ENCODE data around the gene CNOT4. TPM values are rescaled to one million over a fixed set of nuclear protein-coding genes. Genes with fewer than 3 reads are reported as not detected.

Gene CNOT4
- total RNA-seq, 1 experiment from 2014 or later: 22.0 TPM

DNA sequence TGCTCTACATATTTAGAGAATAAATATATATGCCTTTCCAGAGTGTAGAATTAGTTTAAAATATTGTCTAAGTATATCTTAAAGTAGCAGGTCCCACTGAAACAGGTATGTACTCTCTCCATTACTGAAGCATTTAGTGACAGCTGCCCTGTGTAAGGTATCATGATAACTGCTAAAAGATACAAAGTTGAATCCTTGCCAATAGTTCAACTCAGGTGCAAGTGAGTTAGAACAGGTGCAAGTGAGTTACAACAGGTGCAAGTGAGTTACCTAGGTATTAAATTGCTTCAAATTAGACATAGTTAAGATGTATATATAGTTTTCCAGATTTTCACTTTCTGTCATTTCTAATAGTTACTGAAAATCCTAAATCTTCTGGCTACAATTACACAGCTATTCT, 119.1 kb downstream of the CNOT4 start:
- no peak for DNase-seq
- H3K9me3 ChIP-seq: no peaks in the 10 kb centered on the region
- no peaks in the 10 kb centered on the region for H3K9me3 Mint-ChIP-seq (ENCODE audit: unreplicated experiment)
- peaks cover 23% of the 10 kb centered on the region for H3K36me3 Mint-ChIP-seq (ENCODE audit: insufficient read depth, unreplicated experiment)
- H3K4me3 ChIP-seq (ENCODE audit: low read depth, low read length): no peak overlapping the region
- no peaks in the 10 kb centered on the region for H3K36me3 ChIP-seq (ENCODE audit: control insufficient read depth, insufficient read depth, low read length)
- intact Hi-C loops (cut with micrococcal nuclease; ENCODE audit: unreplicated experiment): no loop called here
- BruUV-seq (replicated peaks): no TSS peak
- POLR2A ChIA-PET: no interaction called here
- H3K27me3 ChIP-seq (replicated peaks; ENCODE audit: control insufficient read depth, insufficient read depth, low read length): no peaks in the 10 kb centered on the region
- CTCF ChIA-PET: no interaction called here
- TF ChIP-seq, protein P1, sequence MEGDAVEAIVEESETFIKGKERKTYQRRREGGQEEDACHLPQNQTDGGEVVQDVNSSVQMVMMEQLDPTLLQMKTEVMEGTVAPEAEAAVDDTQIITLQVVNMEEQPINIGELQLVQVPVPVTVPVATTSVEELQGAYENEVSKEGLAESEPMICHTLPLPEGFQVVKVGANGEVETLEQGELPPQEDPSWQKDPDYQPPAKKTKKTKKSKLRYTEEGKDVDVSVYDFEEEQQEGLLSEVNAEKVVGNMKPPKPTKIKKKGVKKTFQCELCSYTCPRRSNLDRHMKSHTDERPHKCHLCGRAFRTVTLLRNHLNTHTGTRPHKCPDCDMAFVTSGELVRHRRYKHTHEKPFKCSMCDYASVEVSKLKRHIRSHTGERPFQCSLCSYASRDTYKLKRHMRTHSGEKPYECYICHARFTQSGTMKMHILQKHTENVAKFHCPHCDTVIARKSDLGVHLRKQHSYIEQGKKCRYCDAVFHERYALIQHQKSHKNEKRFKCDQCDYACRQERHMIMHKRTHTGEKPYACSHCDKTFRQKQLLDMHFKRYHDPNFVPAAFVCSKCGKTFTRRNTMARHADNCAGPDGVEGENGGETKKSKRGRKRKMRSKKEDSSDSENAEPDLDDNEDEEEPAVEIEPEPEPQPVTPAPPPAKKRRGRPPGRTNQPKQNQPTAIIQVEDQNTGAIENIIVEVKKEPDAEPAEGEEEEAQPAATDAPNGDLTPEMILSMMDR (IDR thresholded peaks at IDR 0.05; ENCODE audit: insufficient read depth in 1 of 2, low read depth in 1 of 2, low read length in 1 of 2, severe bottlenecking in 1 of 2, unreplicated experiment in 1 of 2): no peak
- H3K4me1 Mint-ChIP-seq (ENCODE audit: low read depth, unreplicated experiment): no peaks in the 10 kb centered on the region
- H3K4me3 Mint-ChIP-seq (ENCODE audit: unreplicated experiment): no peak overlapping the region
- H3K27ac Mint-ChIP-seq (ENCODE audit: unreplicated experiment): no peak overlapping the region
- no peaks in the 10 kb centered on the region for H3K27me3 Mint-ChIP-seq (ENCODE audit: insufficient read depth, unreplicated experiment)
- no peaks in the 10 kb centered on the region for H3K4me1 ChIP-seq

- ChIA-PET CTCF (no interaction called here), POLR2A (no interaction called here)
- no peaks in the 10 kb centered on the region for H3K4me1 Mint-ChIP-seq (ENCODE audit: low read depth, unreplicated experiment)
- no peaks in the 10 kb centered on the region for H3K27me3 Mint-ChIP-seq (ENCODE audit: insufficient read depth, unreplicated experiment)
- H3K36me3 Mint-ChIP-seq (ENCODE audit: insufficient read depth, unreplicated experiment): peaks cover 16% of the 10 kb centered on the region
- Histone ChIP-seq H3K27me3 (replicated peaks; ENCODE audit: control insufficient read depth, insufficient read depth, low read length) (no peaks in the 10 kb centered on the region), H3K9me3 (no peaks in the 10 kb centered on the region), H3K4me1 (no peaks in the 10 kb centered on the region), H3K36me3 (ENCODE audit: control insufficient read depth, insufficient read depth, low read length) (no peaks in the 10 kb centered on the region), H3K4me3 (ENCODE audit: low read depth, low read length) (no peak overlapping the region)
- H3K9me3 Mint-ChIP-seq (ENCODE audit: unreplicated experiment): no peaks in the 10 kb centered on the region
- no peak overlapping the region for H3K4me3 Mint-ChIP-seq (ENCODE audit: unreplicated experiment)
- no peak overlapping the region for H3K27ac Mint-ChIP-seq (ENCODE audit: unreplicated experiment)
- TF ChIP-seq, protein P1 (IDR thresholded peaks at IDR 0.05; ENCODE audit: insufficient read depth in 1 of 2, low read depth in 1 of 2, low read length in 1 of 2, severe bottlenecking in 1 of 2, unreplicated experiment in 1 of 2): no peak
- intact Hi-C loops (cut with micrococcal nuclease; ENCODE audit: unreplicated experiment): no loop called here
- BruUV-seq (replicated peaks): no TSS peak
- no peak for DNase-seq
Observed at GRCh38 chr7:135389971-135390370, 119.9 kb downstream of the CNOT4 start.

DNA sequence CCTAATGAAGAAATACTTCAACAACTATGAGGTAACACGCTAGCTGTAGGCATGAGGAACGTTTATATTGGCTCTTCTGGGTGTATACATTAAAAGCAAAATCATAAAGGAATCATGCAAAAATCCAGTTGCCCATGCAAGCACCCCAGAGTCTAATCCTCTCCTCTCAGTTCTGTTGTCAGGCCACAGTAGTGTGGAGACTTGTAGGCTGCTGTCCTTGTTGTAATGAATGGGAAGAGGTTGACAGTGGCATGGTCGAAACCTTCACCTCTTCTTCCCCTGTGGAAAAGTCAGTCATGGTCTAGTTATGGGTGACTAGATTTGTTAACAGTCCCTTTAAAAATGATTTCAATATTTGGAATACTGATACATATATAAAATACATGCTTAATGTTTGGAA, 121.3 kb downstream of the CNOT4 start:
- Histone ChIP-seq H3K36me3 (ENCODE audit: control insufficient read depth, insufficient read depth, low read length) (no peaks in the 10 kb centered on the region), H3K4me1 (no peaks in the 10 kb centered on the region), H3K27me3 (replicated peaks; ENCODE audit: control insufficient read depth, insufficient read depth, low read length) (no peaks in the 10 kb centered on the region), H3K4me3 (ENCODE audit: low read depth, low read length) (no peak overlapping the region), H3K9me3 (no peaks in the 10 kb centered on the region)
- Mint-ChIP-seq H3K36me3 (ENCODE audit: insufficient read depth, unreplicated experiment) (peaks cover 8% of the 10 kb centered on the region), H3K27ac (ENCODE audit: unreplicated experiment) (no peak overlapping the region), H3K4me3 (ENCODE audit: unreplicated experiment) (no peak overlapping the region), H3K27me3 (ENCODE audit: insufficient read depth, unreplicated experiment) (no peaks in the 10 kb centered on the region), H3K4me1 (ENCODE audit: low read depth, unreplicated experiment) (no peaks in the 10 kb centered on the region), H3K9me3 (ENCODE audit: unreplicated experiment) (no peaks in the 10 kb centered on the region)
- TF ChIP-seq, protein P1 (IDR thresholded peaks at IDR 0.05; ENCODE audit: insufficient read depth in 1 of 2, low read depth in 1 of 2, low read length in 1 of 2, severe bottlenecking in 1 of 2, unreplicated experiment in 1 of 2): no peak
- DNase-seq: no peak
- ChIA-PET POLR2A (no interaction called here), CTCF (no interaction called here)
- intact Hi-C loops (cut with micrococcal nuclease; ENCODE audit: unreplicated experiment): no loop called here
- BruUV-seq (replicated peaks): no TSS peak
